Activated CD4-positive, alpha-beta T cell treated with anti-CD3 and anti-CD28 coated beads for 36 hours (primary cell): Measurements from ENCODE around the gene CYP2A7. TPM values are rescaled to one million over a fixed set of nuclear protein-coding genes. Genes with fewer than 3 reads are reported as not detected.
"Not testable (repeated sequence)": the region's sequence is repeated elsewhere in the genome, so short reads cannot be mapped to it uniquely, and the experiment has no call there.

ENCODE experiments used
- ATAC-seq: fragments of 200-7000 bp; cut with Tn5 transposase; one replicate; pipeline ENCODE4 v1.10.0; 2021; ENCODE audit warnings: mild to moderate bottlenecking, moderate library complexity
- CTCF ChIA-PET: fragments of 350-600 bp; sonication (Branson Sonifier 250); formaldehyde crosslinking; loops from one replicate; lab custom pipeline; 2021; ENCODE audit warnings: antibody characterized with exemption; lab: Charles Lee
- POLR2A ChIA-PET: fragments of 350-600 bp; sonication (Branson Sonifier 250); formaldehyde crosslinking; loops from one replicate; lab custom pipeline; 2021; ENCODE audit warnings: antibody characterized with exemption, inconsistent platforms; lab: Charles Lee
- DNase-seq: peaks from one replicate; pipeline ENCODE4 v3.0.0-alpha.2; 2020
- H3K27ac Mint-ChIP-seq: one replicate; pipeline ENCODE4 v1.8.0; 2021; ENCODE audit warnings: mixed read lengths
- H3K27me3 Mint-ChIP-seq: one replicate; pipeline ENCODE4 v1.8.0; 2021; ENCODE audit warnings: mixed read lengths
- H3K36me3 Mint-ChIP-seq: one replicate; pipeline ENCODE4 v1.8.0; 2021; ENCODE audit warnings: low read depth, mixed read lengths
- H3K4me1 Mint-ChIP-seq: one replicate; pipeline ENCODE4 v1.8.0; 2021; ENCODE audit warnings: mixed read lengths
- H3K4me3 Mint-ChIP-seq: one replicate; pipeline ENCODE4 v1.8.0; 2021; ENCODE audit warnings: mild to moderate bottlenecking, moderate library complexity, mixed read lengths
- H3K9me3 Mint-ChIP-seq: one replicate; pipeline ENCODE4 v1.8.0; 2021; ENCODE audit warnings: low read depth, mixed read lengths
- intact Hi-C, 2 experiments: fragments of 100-400 bp; cut with DNase I in 1 of 2; cut with micrococcal nuclease in 1 of 2; formaldehyde crosslinking; loops; one replicate each; pipeline versions ENCODE4 v1.14.2 to v1.15.1; 2022 to 2024; cut with DNase I, micrococcal nuclease
- total RNA-seq, 2 experiments: library from RNA; stranded (reverse); gene quantifications; one replicate each; pipeline ENCODE4 v1.2.3, GENCODE V29; 2021

Gene CYP2A7
- total RNA-seq, 2 experiments from 2014 or later = not detected

GRCh38 chr19:40919530-40920299 lies 37.7 kb upstream of the CYP2A7 start:
- not testable (repeated sequence) for DNase-seq

GRCh38 chr19:40918303-40918702 lies 36.3 kb upstream of the CYP2A7 start:
- DNase-seq, H3K4me1 Mint-ChIP-seq, intact Hi-C loops, H3K27ac Mint-ChIP-seq, POLR2A ChIA-PET, H3K4me3 Mint-ChIP-seq, H3K36me3 Mint-ChIP-seq, H3K27me3 Mint-ChIP-seq, CTCF ChIA-PET, ATAC-seq: not testable (repeated sequence)
- H3K9me3 Mint-ChIP-seq = peaks cover 20% of the 10 kb centered on the region

More at GRCh38 chr19:40919530-40920299, 37.7 kb upstream of the CYP2A7 start:
- ATAC-seq, H3K27ac Mint-ChIP-seq, H3K36me3 Mint-ChIP-seq, H3K4me1 Mint-ChIP-seq, H3K27me3 Mint-ChIP-seq, CTCF ChIA-PET, POLR2A ChIA-PET, intact Hi-C loops, H3K4me3 Mint-ChIP-seq: not testable (repeated sequence)
- H3K9me3 Mint-ChIP-seq = peaks cover 13% of the 10 kb centered on the region

- peaks cover 13% of the 10 kb centered on the region for H3K4me1 Mint-ChIP-seq
- intact Hi-C loops = loop anchor here (1.0 to 5.0 kb wide), 4 partner anchors 90 to 247 kb away; partner anchors contain the start of genes ACTMAP (in 1 of the 2) and SNRPA (in 1 of the 2)
- peak overlapping the region; percentile 62 for H3K4me3 Mint-ChIP-seq
- ATAC-seq (peak; percentile 72), DNase-seq (peak; percentile 69)
- POLR2A ChIA-PET = no interaction called here
- CTCF ChIA-PET = interaction anchor here (1.0 to 1.1 kb wide), 3 partner anchors 19 to 158 kb away, joined by 3 to 6 read pairs (median 3); partner anchors contain the start of gene ACTMAP
- H3K27ac Mint-ChIP-seq = no peak overlapping the region
- peaks cover 19% of the 10 kb centered on the region for H3K27me3 Mint-ChIP-seq
- H3K36me3 Mint-ChIP-seq = no peaks in the 10 kb centered on the region
- H3K9me3 Mint-ChIP-seq = peaks cover 5% of the 10 kb centered on the region
These were observed 26.9 kb upstream of the CYP2A7 start for GRCh38 chr19:40908976-40909375.

GRCh38 chr19:40907968-40908735 lies 26.1 kb upstream of the CYP2A7 start:
- Mint-ChIP-seq H3K27ac (no peak overlapping the region), H3K36me3 (no peaks in the 10 kb centered on the region), H3K4me3 (peak overlapping the region; percentile 62), H3K4me1 (peaks cover 13% of the 10 kb centered on the region), H3K9me3 (no peaks in the 10 kb centered on the region), H3K27me3 (peaks cover 18% of the 10 kb centered on the region)
- ChIA-PET POLR2A (no interaction called here), CTCF (interaction anchor here (0.6 to 1.1 kb wide), 7 partner anchors 18 to 244 kb away, joined by 3 to 6 read pairs (median 3); partner anchors contain the start of gene ACTMAP)
- intact Hi-C loops = loop anchor here (1.0 to 5.0 kb wide), 3 partner anchors 157 to 246 kb away; partner anchors contain the start of genes ACTMAP (in 1 of the 2) and SNRPA (in 1 of the 2)
- peak; percentile 81 for DNase-seq
- ATAC-seq = peak; percentile 89

GRCh38 chr19:40906512-40906911 lies 24.5 kb upstream of the CYP2A7 start:
- Mint-ChIP-seq H3K27me3 (peaks cover 18% of the 10 kb centered on the region), H3K27ac (no peak overlapping the region), H3K4me3 (no peak overlapping the region), H3K9me3 (no peaks in the 10 kb centered on the region), H3K36me3 (no peaks in the 10 kb centered on the region), H3K4me1 (peaks cover 13% of the 10 kb centered on the region)
- CTCF ChIA-PET = interaction anchor here (1.0 kb wide), 1 partner anchor 35 kb away, joined by 3 read pairs; no protein-coding TSS in a partner anchor
- POLR2A ChIA-PET = no interaction called here
- DNase-seq (no peak), ATAC-seq (no peak)
- intact Hi-C loops = loop anchor here in 1 of 2 experiments (5.0 kb wide), 1 partner anchor 244 kb away; no protein-coding TSS in a partner anchor

GRCh38 chr19:40904673-40905156 lies 22.7 kb upstream of the CYP2A7 start:
- not testable (repeated sequence) for H3K27ac Mint-ChIP-seq, H3K36me3 Mint-ChIP-seq, H3K4me3 Mint-ChIP-seq, ATAC-seq, DNase-seq, H3K9me3 Mint-ChIP-seq
- CTCF ChIA-PET = interaction anchor here (1.2 kb wide), 1 partner anchor 9 kb away, joined by 3 read pairs; no protein-coding TSS in a partner anchor
- Mint-ChIP-seq H3K4me1 (peaks cover 22% of the 10 kb centered on the region), H3K27me3 (peaks cover 15% of the 10 kb centered on the region)
- POLR2A ChIA-PET = interaction anchor here (0.7 kb wide), 1 partner anchor 1338 kb away, joined by 3 read pairs; no protein-coding TSS in a partner anchor
- intact Hi-C loops = loop anchor here in 1 of 2 experiments (5.0 kb wide), 1 partner anchor 242 kb away; no protein-coding TSS in a partner anchor

GRCh38 chr19:40901975-40902750 lies 20.1 kb upstream of the CYP2A7 start:
- H3K4me3 Mint-ChIP-seq, ATAC-seq, POLR2A ChIA-PET, H3K27ac Mint-ChIP-seq, CTCF ChIA-PET, H3K27me3 Mint-ChIP-seq, intact Hi-C loops, DNase-seq, H3K9me3 Mint-ChIP-seq, H3K36me3 Mint-ChIP-seq: not testable (repeated sequence)
- H3K4me1 Mint-ChIP-seq = peaks cover 19% of the 10 kb centered on the region

GRCh38 chr19:40900521-40900920 lies 18.5 kb upstream of the CYP2A7 start:
- H3K9me3 Mint-ChIP-seq, H3K27me3 Mint-ChIP-seq, ATAC-seq, intact Hi-C loops, H3K4me3 Mint-ChIP-seq, H3K27ac Mint-ChIP-seq, DNase-seq, CTCF ChIA-PET, POLR2A ChIA-PET, H3K36me3 Mint-ChIP-seq: not testable (repeated sequence)
- peaks cover 19% of the 10 kb centered on the region for H3K4me1 Mint-ChIP-seq

GRCh38 chr19:40899964-40900363 lies 17.9 kb upstream of the CYP2A7 start:
- ATAC-seq (peak; percentile 69), DNase-seq (peak; percentile 54)
- H3K36me3 Mint-ChIP-seq, H3K9me3 Mint-ChIP-seq, POLR2A ChIA-PET, H3K27ac Mint-ChIP-seq, H3K4me3 Mint-ChIP-seq, intact Hi-C loops, H3K27me3 Mint-ChIP-seq, CTCF ChIA-PET: not testable (repeated sequence)
- H3K4me1 Mint-ChIP-seq = peaks cover 19% of the 10 kb centered on the region

- H3K4me1 Mint-ChIP-seq = peaks cover 19% of the 10 kb centered on the region
- DNase-seq, intact Hi-C loops, H3K36me3 Mint-ChIP-seq, H3K27me3 Mint-ChIP-seq, H3K9me3 Mint-ChIP-seq, H3K4me3 Mint-ChIP-seq, POLR2A ChIA-PET: not testable (repeated sequence)
- ATAC-seq = peak; percentile 82
- H3K27ac Mint-ChIP-seq = peak overlapping the region; percentile 27
- CTCF ChIA-PET = interaction anchor here (0.7 kb wide), 1 partner anchor 91 kb away, joined by 3 read pairs; no protein-coding TSS in a partner anchor
These were observed 15.1 kb upstream of the CYP2A7 start for GRCh38 chr19:40896843-40897789.
